ENCODE data around the gene ST6GAL1. TPM values are rescaled to one million over a fixed set of nuclear protein-coding genes. Genes with fewer than 3 reads are reported as not detected.

The ST6GAL1 gene
- total and polyA plus RNA-seq, 2 experiments from 2014 or later: 17.6 to 65.1 TPM

DNA sequence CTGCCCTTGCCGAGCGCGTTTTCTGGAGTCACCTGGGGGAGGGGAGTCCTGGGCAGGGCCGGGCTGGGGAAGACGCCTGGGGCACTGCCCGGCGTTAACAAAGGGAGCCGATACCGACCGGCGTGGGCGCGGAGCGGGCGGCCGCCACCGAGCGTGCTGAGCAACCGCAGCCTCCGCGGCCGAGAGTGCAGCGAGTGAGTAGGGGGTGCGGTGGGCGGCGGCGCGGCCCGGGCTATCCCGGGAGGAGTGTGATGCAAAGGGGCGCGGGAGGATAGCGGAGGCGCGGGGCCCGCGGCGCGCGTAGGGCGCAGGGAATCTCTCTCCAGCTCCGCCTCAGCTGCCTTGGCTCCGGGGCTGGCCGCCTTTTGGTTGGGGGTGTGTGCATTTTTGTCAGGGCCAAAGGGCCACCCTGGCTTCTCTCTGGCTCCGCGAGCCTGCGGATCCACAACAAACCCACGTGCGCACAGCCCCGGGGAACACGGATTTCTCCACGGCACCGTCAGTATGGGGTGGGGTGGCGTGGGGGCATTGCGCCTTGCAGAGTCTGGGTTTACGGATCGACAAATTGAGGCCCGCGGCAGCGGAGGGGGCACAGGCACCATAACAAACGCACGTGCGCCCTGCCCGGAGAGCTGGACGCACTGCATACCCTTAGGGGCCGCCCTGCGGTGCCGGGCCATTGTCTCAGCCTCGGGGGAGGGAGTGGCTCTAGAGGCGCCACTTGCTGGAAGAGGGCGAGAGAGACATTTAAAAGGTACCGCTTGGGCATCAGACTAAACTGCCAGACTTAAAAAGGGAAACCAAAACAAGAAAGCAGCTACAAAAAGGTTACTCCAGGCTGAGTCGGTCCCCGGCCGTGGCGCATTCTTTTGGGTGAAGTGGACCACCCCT, 560 bp downstream of the ST6GAL1 start:
- H3K27me3 Mint-ChIP-seq (ENCODE audit: insufficient read depth, low read depth, poor library complexity): peaks cover 17% of the 10 kb centered on the region
- ATAC-seq: peak; percentile 79
- Histone ChIP-seq H4K20me1 (replicated peaks; ENCODE audit: insufficient read depth) (peaks cover 16% of the 10 kb centered on the region), H3K27me3 (ENCODE audit: insufficient read depth) (peaks cover 14% of the 10 kb centered on the region; the same call in 1 of the 2 replicates), H3K79me2 (replicated peaks; ENCODE audit: insufficient read depth) (peaks cover 46% of the 10 kb centered on the region), H3K4me3 (peak overlapping the region; percentile 98), H3K27ac (ENCODE audit: low read depth) (peak overlapping the region; percentile 96), H3K4me1 (ENCODE audit: insufficient read depth) (peaks cover 28% of the 10 kb centered on the region), H3K4me2 (peak overlapping the region; percentile 90), H3K36me3 (ENCODE audit: insufficient read depth) (peaks cover 7% of the 10 kb centered on the region), H3K9me2 (ENCODE audit: insufficient read depth) (no peaks in the 10 kb centered on the region; the same call in 1 of the 2 replicates), H3F3A (replicated peaks; ENCODE audit: low read depth) (peaks cover 8% of the 10 kb centered on the region; the same call in 1 of the 2 replicates), H2AFZ (peak overlapping the region; percentile 87)
- TF ChIP-seq JUNB (IDR thresholded peaks at IDR 0.05; ENCODE audit: unreplicated experiment): no peak
- TF ChIP-seq, protein P1, sequence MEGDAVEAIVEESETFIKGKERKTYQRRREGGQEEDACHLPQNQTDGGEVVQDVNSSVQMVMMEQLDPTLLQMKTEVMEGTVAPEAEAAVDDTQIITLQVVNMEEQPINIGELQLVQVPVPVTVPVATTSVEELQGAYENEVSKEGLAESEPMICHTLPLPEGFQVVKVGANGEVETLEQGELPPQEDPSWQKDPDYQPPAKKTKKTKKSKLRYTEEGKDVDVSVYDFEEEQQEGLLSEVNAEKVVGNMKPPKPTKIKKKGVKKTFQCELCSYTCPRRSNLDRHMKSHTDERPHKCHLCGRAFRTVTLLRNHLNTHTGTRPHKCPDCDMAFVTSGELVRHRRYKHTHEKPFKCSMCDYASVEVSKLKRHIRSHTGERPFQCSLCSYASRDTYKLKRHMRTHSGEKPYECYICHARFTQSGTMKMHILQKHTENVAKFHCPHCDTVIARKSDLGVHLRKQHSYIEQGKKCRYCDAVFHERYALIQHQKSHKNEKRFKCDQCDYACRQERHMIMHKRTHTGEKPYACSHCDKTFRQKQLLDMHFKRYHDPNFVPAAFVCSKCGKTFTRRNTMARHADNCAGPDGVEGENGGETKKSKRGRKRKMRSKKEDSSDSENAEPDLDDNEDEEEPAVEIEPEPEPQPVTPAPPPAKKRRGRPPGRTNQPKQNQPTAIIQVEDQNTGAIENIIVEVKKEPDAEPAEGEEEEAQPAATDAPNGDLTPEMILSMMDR (conservative IDR thresholded peaks at IDR 0.05; ENCODE audit: low read depth in 2 of 2): peak in 1 of 2 experiments; percentile 35; a peak in 2 of 4 replicates
- peaks cover 5% of the 10 kb centered on the region; the same call in 2 of the 3 replicates for H3K9me3 Mint-ChIP-seq
- DNase-seq (ENCODE audit: low spot score): peak; percentile 94
- H3K36me3 Mint-ChIP-seq (ENCODE audit: low read depth): peaks cover 32% of the 10 kb centered on the region
- peak overlapping the region; percentile 88 for H3K4me3 Mint-ChIP-seq
- peaks cover 23% of the 10 kb centered on the region for H3K4me1 Mint-ChIP-seq
- H3K27ac Mint-ChIP-seq: peak overlapping the region; percentile 95

DNA sequence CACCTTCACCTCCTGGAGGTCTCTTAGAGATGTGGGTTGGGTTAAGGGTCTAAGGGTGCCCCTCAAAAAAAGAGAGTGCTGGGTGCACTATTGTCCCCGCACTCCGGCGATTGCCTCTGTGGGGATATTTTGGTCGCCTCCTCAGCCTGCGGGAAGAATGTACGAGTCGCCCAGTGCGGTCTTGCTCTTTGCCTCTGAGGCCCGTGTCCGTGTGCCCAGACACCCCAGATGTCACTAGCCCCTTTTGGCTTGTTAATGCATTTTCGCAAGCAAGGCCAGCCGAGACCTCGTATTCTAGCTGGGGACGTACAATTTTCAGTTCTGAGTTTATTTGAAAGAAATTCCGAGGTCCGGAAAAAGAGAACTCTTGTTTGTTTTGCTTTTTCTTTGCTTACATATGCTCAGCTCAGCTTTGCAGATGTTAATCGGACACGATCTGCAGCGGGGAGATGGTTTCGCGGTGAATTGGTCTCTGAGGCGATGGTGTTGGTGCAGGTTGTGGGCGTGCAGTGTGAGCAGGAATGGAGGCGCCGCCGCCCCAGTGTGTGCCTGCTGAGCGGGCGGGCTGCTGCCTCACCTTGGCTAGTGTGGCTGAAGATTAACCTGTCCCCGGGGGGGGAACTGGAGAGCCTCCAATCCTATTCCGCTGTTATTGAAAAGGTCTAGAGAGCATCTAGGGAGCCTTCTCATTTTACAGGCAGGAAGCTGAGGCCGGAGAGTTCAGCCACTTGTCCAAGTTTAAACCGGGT, 1.4 kb downstream of the ST6GAL1 start:
- Histone ChIP-seq H4K20me1 (replicated peaks; ENCODE audit: insufficient read depth) (peaks cover 24% of the 10 kb centered on the region), H3K79me2 (replicated peaks; ENCODE audit: insufficient read depth) (peaks cover 54% of the 10 kb centered on the region), H2AFZ (no peak overlapping the region), H3K27ac (ENCODE audit: low read depth) (peak overlapping the region; percentile 20), H3F3A (replicated peaks; ENCODE audit: low read depth) (peaks cover 8% of the 10 kb centered on the region; the same call in 1 of the 2 replicates), H3K36me3 (ENCODE audit: insufficient read depth) (peaks cover 7% of the 10 kb centered on the region), H3K4me1 (ENCODE audit: insufficient read depth) (peaks cover 28% of the 10 kb centered on the region), H3K27me3 (ENCODE audit: insufficient read depth) (peaks cover 14% of the 10 kb centered on the region; the same call in 1 of the 2 replicates), H3K4me3 (peak overlapping the region; percentile 98), H3K9me2 (ENCODE audit: insufficient read depth) (no peaks in the 10 kb centered on the region; the same call in 1 of the 2 replicates), H3K4me2 (peak overlapping the region; percentile 90)
- Mint-ChIP-seq H3K9me3 (peaks cover 5% of the 10 kb centered on the region; the same call in 2 of the 3 replicates), H3K4me1 (peaks cover 23% of the 10 kb centered on the region), H3K27me3 (ENCODE audit: insufficient read depth, low read depth, poor library complexity) (peaks cover 17% of the 10 kb centered on the region), H3K4me3 (peak overlapping the region; percentile 88), H3K36me3 (ENCODE audit: low read depth) (peaks cover 33% of the 10 kb centered on the region), H3K27ac (peak overlapping the region; percentile 95)
- TF ChIP-seq, protein P2, sequence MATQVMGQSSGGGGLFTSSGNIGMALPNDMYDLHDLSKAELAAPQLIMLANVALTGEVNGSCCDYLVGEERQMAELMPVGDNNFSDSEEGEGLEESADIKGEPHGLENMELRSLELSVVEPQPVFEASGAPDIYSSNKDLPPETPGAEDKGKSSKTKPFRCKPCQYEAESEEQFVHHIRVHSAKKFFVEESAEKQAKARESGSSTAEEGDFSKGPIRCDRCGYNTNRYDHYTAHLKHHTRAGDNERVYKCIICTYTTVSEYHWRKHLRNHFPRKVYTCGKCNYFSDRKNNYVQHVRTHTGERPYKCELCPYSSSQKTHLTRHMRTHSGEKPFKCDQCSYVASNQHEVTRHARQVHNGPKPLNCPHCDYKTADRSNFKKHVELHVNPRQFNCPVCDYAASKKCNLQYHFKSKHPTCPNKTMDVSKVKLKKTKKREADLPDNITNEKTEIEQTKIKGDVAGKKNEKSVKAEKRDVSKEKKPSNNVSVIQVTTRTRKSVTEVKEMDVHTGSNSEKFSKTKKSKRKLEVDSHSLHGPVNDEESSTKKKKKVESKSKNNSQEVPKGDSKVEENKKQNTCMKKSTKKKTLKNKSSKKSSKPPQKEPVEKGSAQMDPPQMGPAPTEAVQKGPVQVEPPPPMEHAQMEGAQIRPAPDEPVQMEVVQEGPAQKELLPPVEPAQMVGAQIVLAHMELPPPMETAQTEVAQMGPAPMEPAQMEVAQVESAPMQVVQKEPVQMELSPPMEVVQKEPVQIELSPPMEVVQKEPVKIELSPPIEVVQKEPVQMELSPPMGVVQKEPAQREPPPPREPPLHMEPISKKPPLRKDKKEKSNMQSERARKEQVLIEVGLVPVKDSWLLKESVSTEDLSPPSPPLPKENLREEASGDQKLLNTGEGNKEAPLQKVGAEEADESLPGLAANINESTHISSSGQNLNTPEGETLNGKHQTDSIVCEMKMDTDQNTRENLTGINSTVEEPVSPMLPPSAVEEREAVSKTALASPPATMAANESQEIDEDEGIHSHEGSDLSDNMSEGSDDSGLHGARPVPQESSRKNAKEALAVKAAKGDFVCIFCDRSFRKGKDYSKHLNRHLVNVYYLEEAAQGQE (IDR thresholded peaks at IDR 0.05; ENCODE audit: unreplicated experiment): no peak
- TF ChIP-seq POLR2AphosphoS5 (IDR thresholded peaks at IDR 0.05; ENCODE audit: low read depth) (peak; percentile 27; the same call in 1 of the 2 replicates), ZNF331 (CRISPR knock-in tag; IDR thresholded peaks at IDR 0.05; ENCODE audit: low read depth) (no peak)
- ATAC-seq (peak; percentile 58), DNase-seq (ENCODE audit: low spot score) (peak; percentile 67)
